ENCODE data around the gene DPPA4.
"Not testable (repeated sequence)": the region's sequence is repeated elsewhere in the genome, so short reads cannot be mapped to it uniquely, and the experiment has no call there.

The DPPA4 gene, protein sequence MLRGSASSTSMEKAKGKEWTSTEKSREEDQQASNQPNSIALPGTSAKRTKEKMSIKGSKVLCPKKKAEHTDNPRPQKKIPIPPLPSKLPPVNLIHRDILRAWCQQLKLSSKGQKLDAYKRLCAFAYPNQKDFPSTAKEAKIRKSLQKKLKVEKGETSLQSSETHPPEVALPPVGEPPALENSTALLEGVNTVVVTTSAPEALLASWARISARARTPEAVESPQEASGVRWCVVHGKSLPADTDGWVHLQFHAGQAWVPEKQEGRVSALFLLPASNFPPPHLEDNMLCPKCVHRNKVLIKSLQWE

GRCh38 chr3:109337393-109337792 is at the start of gene DPPA4:
Gene DPPA4, minus strand, starts transcription at chr3:109337546. Its CDS starts 29 bp downstream, at chr3:109337517.
- DNase-seq (ENCODE audit: low read depth): no peak

DNA sequence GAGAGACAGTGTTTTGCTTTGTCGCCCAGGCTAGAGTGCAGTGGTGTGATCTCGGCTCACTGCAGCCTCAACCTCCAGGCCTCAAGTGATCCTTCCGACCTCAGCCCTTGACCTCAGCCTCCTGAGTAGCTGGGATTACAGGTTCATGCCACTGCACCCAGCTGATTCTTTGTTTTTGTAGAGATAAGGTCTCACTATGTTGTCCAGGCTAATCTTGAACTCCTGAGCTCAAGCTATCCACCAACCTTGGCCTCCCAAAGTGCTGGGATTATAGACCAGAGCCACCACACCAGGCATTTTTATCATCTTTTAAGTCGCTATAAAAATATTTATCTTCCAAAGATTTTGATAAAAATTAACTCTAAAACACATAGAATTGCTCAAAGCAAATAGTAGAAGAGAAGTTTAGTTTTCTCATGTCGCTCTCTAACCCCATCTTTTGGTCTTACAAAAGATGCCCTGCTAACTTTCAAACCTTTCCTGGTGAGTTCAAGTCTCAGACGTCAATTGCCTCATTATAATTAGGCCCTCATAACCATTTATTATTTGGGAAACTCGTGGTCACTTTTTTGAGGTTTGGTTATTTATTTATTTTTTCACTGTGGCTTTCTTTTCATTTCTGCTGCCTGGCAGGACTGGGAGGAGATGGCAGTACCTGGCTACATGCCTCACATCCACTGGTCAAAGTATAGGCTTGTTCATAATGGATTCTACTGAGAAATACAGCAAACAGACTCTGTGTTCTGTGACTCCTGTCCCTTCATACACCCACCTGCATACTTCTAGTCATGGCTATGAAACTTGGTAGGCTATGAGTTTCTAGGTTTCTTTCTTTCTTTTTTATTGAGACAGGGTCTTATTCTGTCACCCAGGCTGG is 48.3 kb upstream of the DPPA4 start:
- no peak for DNase-seq (ENCODE audit: low read depth)

DNA sequence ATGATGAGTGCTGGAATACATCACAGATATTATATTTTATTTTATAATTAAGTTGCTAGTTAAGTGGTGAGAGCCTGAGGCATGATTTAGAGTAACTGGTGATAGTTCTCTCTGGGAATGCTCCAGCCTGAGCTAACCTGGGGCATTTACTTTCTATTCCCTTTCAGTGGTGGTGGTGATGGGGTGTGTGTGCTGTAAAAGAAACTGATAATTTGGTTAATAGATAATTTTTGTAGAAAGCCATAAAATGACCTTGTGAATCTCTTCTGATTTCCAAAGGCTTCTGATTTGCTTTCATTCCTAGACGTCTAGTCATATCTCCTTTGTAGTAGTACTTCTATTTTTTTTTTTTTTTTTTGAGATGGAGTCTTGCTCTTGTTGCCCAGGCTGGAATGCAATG is 46.8 kb upstream of the DPPA4 start:
- DNase-seq (ENCODE audit: low read depth): no peak

GRCh38 chr3:109382588-109382987 is 45.2 kb upstream of the DPPA4 start:
- no peak for DNase-seq (ENCODE audit: low read depth)

DNA sequence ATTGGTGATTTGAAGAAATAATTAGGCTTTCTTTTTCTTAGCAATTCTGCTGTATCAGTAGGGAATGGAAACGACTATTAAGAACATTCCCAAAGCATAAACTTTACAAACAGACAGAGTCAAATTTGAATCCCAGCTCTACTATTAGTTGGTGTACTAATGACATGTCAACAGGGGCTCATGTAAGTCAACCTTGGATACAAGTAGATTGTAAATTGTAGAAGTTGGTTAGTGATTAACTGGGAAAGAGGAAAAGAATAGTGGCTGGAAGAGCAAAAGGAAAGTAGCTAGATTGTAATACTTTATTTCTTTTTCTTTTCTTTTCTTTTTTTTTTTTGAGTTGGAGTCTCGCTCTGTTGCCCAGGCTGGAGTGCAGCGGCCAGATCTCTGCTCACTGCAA is 38.6 kb upstream of the DPPA4 start:
- no peak for DNase-seq (ENCODE audit: low read depth)

GRCh38 chr3:109374434-109374833 is 37.1 kb upstream of the DPPA4 start:
- not testable (repeated sequence) for DNase-seq (ENCODE audit: low read depth)

- DNase-seq (ENCODE audit: low read depth): no peak
These were observed 36.6 kb upstream of the DPPA4 start for GRCh38 chr3:109373933-109374332.

- DNase-seq (ENCODE audit: low read depth): no peak
These were observed 35.3 kb upstream of the DPPA4 start for GRCh38 chr3:109372639-109373038.

GRCh38 chr3:109369510-109369909 is 32.2 kb upstream of the DPPA4 start:
- DNase-seq (ENCODE audit: low read depth): no peak

- no peak for DNase-seq (ENCODE audit: low read depth)
These were observed 26.7 kb upstream of the DPPA4 start for GRCh38 chr3:109364088-109364487.

- no peak for DNase-seq (ENCODE audit: low read depth)
These were observed 26.3 kb upstream of the DPPA4 start for GRCh38 chr3:109363634-109364033.

GRCh38 chr3:109362823-109363222 is 25.5 kb upstream of the DPPA4 start:
- no peak for DNase-seq (ENCODE audit: low read depth)

- not testable (repeated sequence) for DNase-seq (ENCODE audit: low read depth)
These were observed 21.5 kb upstream of the DPPA4 start for GRCh38 chr3:109358809-109359208.

DNA sequence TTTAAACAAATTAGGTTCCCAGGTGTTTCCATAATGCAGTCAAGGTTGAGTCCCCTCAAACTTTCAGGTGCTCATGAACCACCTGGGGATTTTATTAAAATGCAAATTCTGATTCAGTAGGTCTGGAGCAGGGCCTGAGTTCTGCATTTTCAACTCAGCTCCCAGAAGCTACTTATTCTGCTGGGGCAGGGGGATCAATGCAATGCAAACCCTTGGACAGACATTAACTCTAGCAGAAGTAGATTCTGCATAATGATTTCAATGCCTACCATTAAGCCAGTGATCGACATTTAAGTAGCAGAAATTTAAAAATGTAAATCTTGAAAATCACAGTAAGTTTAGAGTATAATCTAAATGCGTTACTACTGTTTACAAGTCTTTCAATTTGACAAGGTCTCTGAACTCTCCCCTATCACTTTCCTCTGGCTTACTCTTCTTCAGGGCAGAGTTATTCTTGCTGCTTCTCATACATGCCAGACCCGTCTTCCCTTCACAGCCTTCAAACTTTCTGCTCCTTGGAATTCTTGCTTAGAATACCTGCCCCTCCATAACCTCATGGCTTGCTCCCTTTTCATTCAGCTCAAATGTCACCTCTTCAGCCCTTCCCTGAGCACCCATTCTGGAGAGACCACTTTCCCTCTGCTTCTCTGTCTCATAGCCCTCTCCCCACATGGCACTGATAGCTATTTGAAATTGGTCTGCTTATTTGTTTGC is 19.3 kb upstream of the DPPA4 start:
- DNase-seq (ENCODE audit: low read depth): no peak

DNA sequence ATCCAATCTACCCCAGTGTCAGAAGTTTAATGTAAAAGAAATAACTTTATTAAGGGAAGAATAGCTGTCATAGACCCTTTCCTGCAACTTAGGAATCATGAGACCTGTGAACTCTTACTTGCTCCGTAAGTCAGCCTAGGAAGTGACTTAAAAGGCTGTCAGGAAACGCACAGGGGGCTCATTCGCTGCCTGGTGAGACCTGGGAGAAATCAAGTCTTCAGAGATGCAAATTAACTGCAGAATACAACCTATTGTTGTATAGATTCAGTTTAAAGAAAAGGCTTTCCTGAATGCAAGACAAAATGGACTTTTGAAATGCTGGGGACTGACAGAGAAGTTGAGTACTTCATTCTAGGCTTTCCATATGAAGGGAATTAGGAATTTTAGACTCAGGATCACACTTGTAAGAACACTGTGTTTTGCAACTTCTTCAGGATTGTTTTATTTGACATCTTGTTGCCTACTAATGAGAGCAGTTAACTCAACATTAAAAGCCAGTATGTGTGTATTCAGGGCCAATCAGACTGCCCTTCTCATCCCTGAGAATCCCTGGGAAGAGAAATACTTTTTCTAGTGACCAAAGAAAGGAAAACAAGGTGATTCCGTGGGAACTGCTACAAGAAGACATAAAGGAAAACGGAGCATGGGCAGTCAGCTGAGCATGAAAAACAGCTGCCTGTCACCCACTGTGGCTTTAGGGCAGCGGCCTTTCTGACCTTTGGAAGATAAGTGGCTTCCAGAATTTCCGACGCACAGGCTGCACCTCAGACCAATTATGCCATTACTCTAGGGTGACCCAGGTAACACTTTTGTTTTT is 18.5 kb upstream of the DPPA4 start:
- no peak for DNase-seq (ENCODE audit: low read depth)

GRCh38 chr3:109353057-109353456 is 15.7 kb upstream of the DPPA4 start:
- no peak for DNase-seq (ENCODE audit: low read depth)

DNA sequence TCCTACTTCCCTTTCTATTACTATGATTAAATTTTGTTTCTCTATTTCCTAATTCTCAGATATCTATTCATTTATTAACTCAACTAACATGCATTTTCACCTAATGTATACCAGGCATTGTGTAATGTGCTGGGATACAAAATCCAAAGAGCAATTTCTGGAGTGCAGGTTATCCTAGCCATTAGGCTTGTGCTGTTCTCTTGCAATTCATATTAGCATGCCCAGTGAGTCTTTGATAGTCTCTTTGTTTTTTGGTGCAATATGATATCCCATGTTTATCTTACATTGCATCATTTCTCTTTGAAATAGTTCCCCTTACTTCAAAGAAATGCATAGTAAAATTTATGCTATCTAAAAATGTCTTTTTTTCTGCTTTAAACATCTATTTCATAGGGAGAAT is 13.9 kb upstream of the DPPA4 start:
- DNase-seq (ENCODE audit: low read depth): no peak

DNA sequence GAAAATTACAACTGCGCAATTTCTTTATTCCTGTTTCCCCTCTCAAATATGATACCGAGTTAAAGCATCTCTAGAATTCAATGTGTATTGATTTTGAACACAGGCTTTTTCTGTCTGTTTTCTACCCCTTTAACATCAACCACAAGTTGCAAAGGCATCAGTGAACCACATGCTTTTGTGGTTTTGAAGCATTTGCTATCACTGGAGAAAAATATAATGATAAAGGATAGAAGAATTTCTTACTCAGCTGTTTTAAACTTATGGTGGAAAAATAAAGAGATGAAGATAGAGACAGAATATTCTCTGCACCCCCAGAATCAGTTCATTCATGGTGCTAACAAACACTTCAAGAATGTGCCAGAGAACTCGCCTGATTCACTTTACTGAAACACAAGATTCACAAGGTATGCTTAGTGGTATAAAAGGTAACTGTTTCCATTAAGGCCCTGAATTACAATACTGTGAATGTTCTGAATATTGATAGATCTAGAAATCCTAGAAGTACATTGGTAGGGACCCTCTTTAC is 9.5 kb upstream of the DPPA4 start:
- DNase-seq (ENCODE audit: low read depth): no peak

DNA sequence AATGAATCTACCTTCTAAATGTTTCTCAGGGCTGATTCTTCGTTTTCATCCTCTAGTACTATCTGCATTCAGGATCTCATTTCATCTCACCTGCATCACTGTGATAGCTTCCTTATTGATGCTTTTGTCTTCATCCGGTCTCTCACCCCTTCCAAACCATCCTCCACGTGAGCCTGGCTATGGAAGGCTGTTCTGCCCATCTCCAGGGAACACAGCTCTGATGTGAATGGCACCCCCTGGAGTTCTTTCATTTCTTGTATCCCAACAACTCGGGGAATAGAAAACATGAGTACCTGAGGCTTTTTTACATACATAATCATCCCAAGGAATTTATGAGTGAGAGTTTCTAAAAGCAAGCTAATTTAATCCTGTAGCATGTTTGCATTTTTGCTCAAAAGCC is 8.8 kb upstream of the DPPA4 start:
- no peak for DNase-seq (ENCODE audit: low read depth)

GRCh38 chr3:109339714-109340648 is 2.6 kb upstream of the DPPA4 start:
- no peak for DNase-seq (ENCODE audit: low read depth)

Data from activated T-cell treated with anti-CD3 and anti-CD28 coated beads for 48 hours (primary cell).